K562 (cell line): ENCODE data around the gene DAPK1. TPM values are rescaled to one million over a fixed set of nuclear protein-coding genes. Genes with fewer than 3 reads are reported as not detected.
A peak's percentile ranks its signal among the peaks of the same experiment; 100 is the strongest.

ENCODE experiments used
- ATAC-seq: fragments of 200-7000 bp; cut with Tn5 transposase; 3 replicates; pipeline ENCODE4 v1.9.1; 2020; ENCODE audit warnings: moderate library complexity
- BruUV-seq: library from RNA; stranded (reverse); fragments of 400-500 nt; replicated peaks from 2 replicates; lab custom pipeline; 2021; lab: Mats Ljungman, UMichigan
- CTCF ChIA-PET: fragments of 300-600 bp; formaldehyde crosslinking; extraction: SDS; loops from one replicate; lab custom pipeline; 2021; ENCODE audit warnings: low intra/inter-chr PET ratio; lab: Yijun Ruan, JAX
- POLR2A ChIA-PET: fragments of 300-600, 350-650 bp; sonication (Branson Sonifier 250); formaldehyde crosslinking; extraction: SDS; loops from one replicate; lab custom pipeline; 2021; ENCODE audit warnings: antibody characterized with exemption, inconsistent platforms; lab: Yijun Ruan, JAX
- DNase-seq, 4 experiments: peaks; one replicate each; pipeline versions ENCODE4 v3.0.0 to v3.0.0-alpha.2; 2011 to 2018; ENCODE audit warnings: low spot score in 3 of 4, mixed read lengths in 3 of 4; ENCODE audit errors: extremely low read depth in 1 of 4
- FAIRE-seq: peaks from 2 replicates; lab custom pipeline; 2011; peaks lifted over from hg19 to GRCh38; lab: Jason Lieb, UNC
- H2AFZ ChIP-seq: 2 replicates; pipeline ENCODE4 v1.6.0; 2011; ENCODE audit warnings: low read depth, low read length, control low read depth, inconsistent platforms
- H3K27ac ChIP-seq: fragments of 200-600 bp; 3 replicates; pipeline ENCODE4 v1.8.0; 2011; ENCODE audit warnings: low read depth, mild to moderate bottlenecking, control low read depth, inconsistent platforms, low read length, moderate library complexity, mixed read lengths; ENCODE audit errors: extremely low read depth
- H3K27me3 ChIP-seq, 2 experiments: fragments of 300-600 bp in 1 of 2; 2 replicates in 1 of 2; 3 replicates in 1 of 2; pipeline versions ENCODE4 v1.6.0 to v1.8.0; 2011; ENCODE audit warnings: inconsistent platforms in 2 of 2, low read length in 2 of 2, mild to moderate bottlenecking in 1 of 2, mixed read lengths in 1 of 2, moderate library complexity in 1 of 2; ENCODE audit not compliant: control insufficient read depth in 2 of 2, insufficient read depth in 2 of 2
- H3K36me3 ChIP-seq: fragments of 300-600 bp; 3 replicates; pipeline ENCODE4 v1.8.0; 2011; ENCODE audit warnings: mild to moderate bottlenecking, low read length, inconsistent platforms; ENCODE audit not compliant: control insufficient read depth, insufficient read depth
- H3K4me1 ChIP-seq, 2 experiments: fragments of 200-600 bp in 1 of 2; replicated peaks in 1 of 2; 2 replicates in 1 of 2; 3 replicates in 1 of 2; pipeline versions ENCODE4 v1.5.1 to v1.8.0; 2011; ENCODE audit warnings: inconsistent platforms in 2 of 2, low read length in 2 of 2, mild to moderate bottlenecking in 1 of 2, mixed read lengths in 1 of 2, moderate library complexity in 1 of 2; ENCODE audit not compliant: control insufficient read depth in 2 of 2, insufficient read depth in 2 of 2
- H3K4me2 ChIP-seq: 2 replicates; pipeline ENCODE4 v1.6.1; 2011; ENCODE audit warnings: low read length, control low read depth, inconsistent platforms, mixed read lengths; ENCODE audit not compliant: insufficient read depth
- H3K4me3 ChIP-seq: fragments of 200-600 bp; sonication (generic), shearing (Covaris generic); 2 replicates; pipeline ENCODE4 v1.5.1; 2016; ENCODE audit warnings: control low read depth, inconsistent platforms
- H3K79me2 ChIP-seq: fragments of 200-600 bp; 3 replicates; pipeline ENCODE4 v1.8.0; 2011; ENCODE audit warnings: low read length, inconsistent platforms; ENCODE audit not compliant: control insufficient read depth, insufficient read depth
- H3K9ac ChIP-seq, 2 experiments: 2 replicates each; pipeline versions ENCODE4 v1.6.0 to v1.6.1; 2011; ENCODE audit warnings: low read depth in 2 of 2, low read length in 2 of 2, control low read depth in 1 of 2, inconsistent platforms in 1 of 2, mild to moderate bottlenecking in 1 of 2, mixed read lengths in 1 of 2; ENCODE audit not compliant: insufficient read depth in 1 of 2
- H3K9me1 ChIP-seq: one replicate; pipeline ENCODE4 v1.6.0; 2011; ENCODE audit warnings: inconsistent platforms, mild to moderate bottlenecking, low read length, moderate library complexity; ENCODE audit not compliant: control insufficient read depth, insufficient read depth
- H3K9me3 ChIP-seq: replicated peaks from 2 replicates; pipeline ENCODE4 v1.5.1; 2011; ENCODE audit warnings: low read depth, low read length, inconsistent platforms; ENCODE audit not compliant: control insufficient read depth, insufficient read depth
- H4K20me1 ChIP-seq: replicated peaks from 2 replicates; pipeline ENCODE4 v1.6.1; 2011; ENCODE audit warnings: low read length, inconsistent platforms, mixed read lengths; ENCODE audit not compliant: control insufficient read depth, insufficient read depth
- CBFA2T2 ChIP-seq: fragments of 450-650 bp; conservative IDR thresholded peaks from 2 replicates; pipeline ENCODE4 v1.6.1; 2017; ENCODE audit warnings: mild to moderate bottlenecking
- CEBPB ChIP-seq: fragments of 450-650 bp; IDR thresholded peaks from 2 replicates; pipeline ENCODE4 v1.6.1; 2016; ENCODE audit warnings: missing genetic modification characterization, missing compliant biosample characterization
- CEBPG ChIP-seq, 3 experiments: fragments of 200-800 bp in 1 of 3; sonication (Bioruptor generic) in 1 of 3; sonication (generic) in 1 of 3; formaldehyde crosslinking in 1 of 3; IDR thresholded peaks in 2 of 3; conservative IDR thresholded peaks in 1 of 3; 2 replicates each; pipeline versions ENCODE4 v1.6.1 to v1.8.0; 2016 to 2022; ENCODE audit warnings: missing compliant biosample characterization in 2 of 3, missing genetic modification characterization in 2 of 3, mild to moderate bottlenecking in 1 of 3, missing genetic modification reagents in 1 of 3
- HCFC1 ChIP-seq: IDR thresholded peaks from 2 replicates; pipeline ENCODE4 v1.6.1; 2012; ENCODE audit warnings: low read depth, low read length, improper control_type of control experiment
- L3MBTL2 ChIP-seq: fragments of 450-650 bp; IDR thresholded peaks from 2 replicates; pipeline ENCODE4 v1.6.1; 2016; ENCODE audit warnings: mild to moderate bottlenecking, moderate library complexity
- MGA ChIP-seq: fragments of 450-650 bp; IDR thresholded peaks from 2 replicates; pipeline ENCODE4 v1.6.1; 2016; ENCODE audit warnings: mild to moderate bottlenecking, moderate library complexity
- POLR3A ChIP-seq: IDR thresholded peaks from 2 replicates; pipeline ENCODE4 v1.6.1; 2011; ENCODE audit warnings: borderline replicate concordance, mild to moderate bottlenecking, moderate library complexity; ENCODE audit not compliant: insufficient read length, insufficient read depth; ENCODE audit errors: extremely low read depth
- TCF7 ChIP-seq: sonication (generic); IDR thresholded peaks from 2 replicates; pipeline ENCODE4 v1.6.1; 2016; ENCODE audit warnings: antibody characterized with exemption, borderline replicate concordance
- ZBTB26 ChIP-seq: fragments of 450-650 bp; formaldehyde crosslinking; IDR thresholded peaks from 2 replicates; pipeline ENCODE4 v1.4.0; 2022; ENCODE audit warnings: missing genetic modification characterization
- WGBS: fragments of 100-300 bp; shearing (Covaris generic); methylation state at CpG from one replicate; pipeline ENCODE4 v1.1.6; 2016; ENCODE audit warnings: low coverage, mixed read lengths; ENCODE audit not compliant: insufficient coverage; ENCODE audit errors: missing lambda C conversion rate; 5-methylcytosine and 5-hydroxymethylcytosine counted together
- in situ Hi-C: fragments of 300-500 bp; cut with MboI; formaldehyde crosslinking; loops from 4 replicates; pipeline ENCODE4 v1.15.0; 2018; ENCODE audit warnings: inconsistent platforms, mixed read lengths
- intact Hi-C: fragments of 100-400 bp; cut with micrococcal nuclease; formaldehyde crosslinking; loops from 2 replicates; pipeline ENCODE4 v1.14.2; 2022
- polyA plus RNA-seq, 8 experiments: library from polyadenylated mRNA; depleted of rRNA in 4 of 8; stranded (reverse) in 5 of 8; unstranded in 3 of 8; fragments of >200 nt; fragmentation: Nextera tagmentation in 2 of 8; fragmentation: Illumina TruSeq in 1 of 8; extraction: Ambion mirVana in 2 of 8; extraction: Trizol in 1 of 8; gene quantifications; 2 replicates each; pipeline versions ENCODE4 v1.2.1 to v1.2.3, GENCODE V29; 2011 to 2014; ENCODE audit warnings: inconsistent platforms in 1 of 8, missing spikeins in 1 of 8
- total RNA-seq, 7 experiments: library from RNA; depleted of rRNA in 6 of 7; stranded (reverse); fragments of >200 nt in 6 of 7; fragmentation: Illumina TruSeq in 2 of 7; extraction: Trizol in 2 of 7; gene quantifications; 2 replicates each; pipeline versions ENCODE4 v1.2.1 to v1.2.3, GENCODE V29; 2011 to 2021; ENCODE audit warnings: low replicate concordance in 1 of 7

The DAPK1 gene
- total and polyA plus RNA-seq, 9 of the 15 experiments (the other 6 are each of a cell fraction or from before 2014, with no cell fraction given): 1.7 to 26.4 (median 15.8) TPM

GRCh38 chr9:87682085-87682484 is 184.4 kb downstream of the DAPK1 start:
- Histone ChIP-seq H3K79me2 (no peaks in the 10 kb centered on the region), H3K4me2 (no peak overlapping the region), H3K4me1 (peaks cover 10 to 14% of the 10 kb centered on the region in 2 experiments; a peak in 4 of 5 replicates), H3K27ac (no peak overlapping the region), H3K4me3 (no peak overlapping the region), H3K9ac (no peak overlapping the region), H3K9me3 (no peaks in the 10 kb centered on the region), H3K9me1 (no peaks in the 10 kb centered on the region), H3K36me3 (peaks cover 27% of the 10 kb centered on the region; the same call in 2 of the 3 replicates), H4K20me1 (no peaks in the 10 kb centered on the region), H3K27me3 (no peaks in the 10 kb centered on the region), H2AFZ (no peak overlapping the region)
- DNase-seq: no peak
- 40% methylated on average over 4 of the region's 4 CpGs for WGBS
- intact Hi-C loops: loop anchor here (10.0 kb wide), 1 partner anchor 363 kb away; no protein-coding TSS in a partner anchor
- ChIA-PET CTCF (interaction anchor here (0.5 kb wide), 1 partner anchor 390 kb away, joined by 3 read pairs; no protein-coding TSS in a partner anchor), POLR2A (interaction anchor here (0.9 kb wide), 1 partner anchor 338 kb away, joined by 4 read pairs; no protein-coding TSS in a partner anchor)
- no peak for FAIRE-seq
- BruUV-seq: no TSS peak
- no peak for ATAC-seq
- in situ Hi-C loops: loop anchor here (25.0 kb wide), 1 partner anchor 630 kb away; no protein-coding TSS in a partner anchor
- TF ChIP-seq CEBPB (tag) (0 out of 2 replicates have a peak, but pooled peaks have one; percentile 13), TCF7 (no peak), ZBTB26 (no peak), HCFC1 (no peak), CEBPG (CRISPR knock-in tag; IDR thresholded peaks at IDR 0.05) (no peak), CEBPG (tag; conservative IDR thresholded peaks at IDR 0.05 in 1 of 2, IDR thresholded peaks at IDR 0.05 in 1 of 2) (peak in 1 of 2 experiments; percentile 68; a peak in 2 of 4 replicates), L3MBTL2 (no peak), POLR3A (no peak), MGA (no peak), CBFA2T2 (no peak)
